ENCODE data around the gene TBX4.
"Not testable (repeated sequence)": the region's sequence is repeated elsewhere in the genome, so short reads cannot be mapped to it uniquely, and the experiment has no call there.

DNA sequence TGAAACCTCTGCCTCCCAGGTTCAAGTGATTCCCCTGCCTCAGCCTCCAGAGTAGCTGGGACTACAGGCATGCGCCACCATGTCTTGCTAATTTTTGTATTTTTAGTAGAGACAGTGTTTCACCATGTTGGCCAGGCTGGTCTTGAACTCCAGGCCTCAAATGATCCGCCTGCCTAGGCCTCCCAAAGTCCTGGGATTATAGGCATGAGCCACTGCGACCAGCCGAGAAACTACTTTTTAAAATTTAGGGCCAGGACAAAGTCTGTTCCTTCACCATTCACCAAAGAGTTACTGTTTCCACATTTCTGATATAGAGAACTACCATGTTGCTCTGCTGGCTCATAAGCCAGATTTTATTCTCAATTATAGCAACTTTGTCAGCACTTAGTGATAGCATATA is 3.1 kb upstream of the TBX4 start:
- TF ChIP-seq, protein P1, sequence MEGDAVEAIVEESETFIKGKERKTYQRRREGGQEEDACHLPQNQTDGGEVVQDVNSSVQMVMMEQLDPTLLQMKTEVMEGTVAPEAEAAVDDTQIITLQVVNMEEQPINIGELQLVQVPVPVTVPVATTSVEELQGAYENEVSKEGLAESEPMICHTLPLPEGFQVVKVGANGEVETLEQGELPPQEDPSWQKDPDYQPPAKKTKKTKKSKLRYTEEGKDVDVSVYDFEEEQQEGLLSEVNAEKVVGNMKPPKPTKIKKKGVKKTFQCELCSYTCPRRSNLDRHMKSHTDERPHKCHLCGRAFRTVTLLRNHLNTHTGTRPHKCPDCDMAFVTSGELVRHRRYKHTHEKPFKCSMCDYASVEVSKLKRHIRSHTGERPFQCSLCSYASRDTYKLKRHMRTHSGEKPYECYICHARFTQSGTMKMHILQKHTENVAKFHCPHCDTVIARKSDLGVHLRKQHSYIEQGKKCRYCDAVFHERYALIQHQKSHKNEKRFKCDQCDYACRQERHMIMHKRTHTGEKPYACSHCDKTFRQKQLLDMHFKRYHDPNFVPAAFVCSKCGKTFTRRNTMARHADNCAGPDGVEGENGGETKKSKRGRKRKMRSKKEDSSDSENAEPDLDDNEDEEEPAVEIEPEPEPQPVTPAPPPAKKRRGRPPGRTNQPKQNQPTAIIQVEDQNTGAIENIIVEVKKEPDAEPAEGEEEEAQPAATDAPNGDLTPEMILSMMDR (CRISPR knock-in tag; IDR thresholded peaks at IDR 0.05) = not testable (repeated sequence)
- not testable (repeated sequence) for TF ChIP-seq NBN (conservative IDR thresholded peaks at IDR 0.05); HDAC2 (CRISPR knock-in tag; IDR thresholded peaks at IDR 0.05); ZSCAN29 (CRISPR knock-in tag; conservative IDR thresholded peaks at IDR 0.05); CHD2 (IDR thresholded peaks at IDR 0.05; ENCODE audit: low read depth, low read length)
- TF ChIP-seq, protein P2, sequence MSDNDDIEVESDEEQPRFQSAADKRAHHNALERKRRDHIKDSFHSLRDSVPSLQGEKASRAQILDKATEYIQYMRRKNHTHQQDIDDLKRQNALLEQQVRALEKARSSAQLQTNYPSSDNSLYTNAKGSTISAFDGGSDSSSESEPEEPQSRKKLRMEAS (IDR thresholded peaks at IDR 0.05) = not testable (repeated sequence)

All from HepG2 (cell line).